ENCODE data around the gene SMAD3. TPM values are rescaled to one million over a fixed set of nuclear protein-coding genes. Genes with fewer than 3 reads are reported as not detected.

Gene SMAD3
- total and polyA plus RNA-seq, 2 of the 8 experiments (the other 6 are each of a cell fraction or from before 2014, with no cell fraction given): 10.1 to 12.4 TPM

GRCh38 chr15:67091980-67092677, 26.7 kb downstream of the SMAD3 start (continued):
- no peak for TF ChIP-seq ATF2 (IDR thresholded peaks at IDR 0.05; ENCODE audit: low read length)
- TF ChIP-seq SP2 (IDR thresholded peaks at IDR 0.05; ENCODE audit: low read length): no peak
- no peak for TF ChIP-seq BRCA1 (IDR thresholded peaks at IDR 0.05; ENCODE audit: low read depth, low read length)
- TF ChIP-seq TCF12 (IDR thresholded peaks at IDR 0.05; ENCODE audit: low read depth, low read length): no peak

Data from H1 (cell line).